MG63 (cell line): ENCODE results near the gene PDCL2. TPM values are rescaled to one million over a fixed set of nuclear protein-coding genes. Genes with fewer than 3 reads are reported as not detected.

Source experiments
- DNase-seq: peaks from one replicate; pipeline ENCODE4 v3.0.0-alpha.2; 2020
- H3K27me3 ChIP-seq: fragments of 250-450 bp; sonication (Bioruptor Pico); 2 replicates; pipeline ENCODE4 v1.5.1; 2020; ENCODE audit warnings: mild to moderate bottlenecking, moderate library complexity
- H3K36me3 ChIP-seq: fragments of 250-450 bp; sonication (Bioruptor Pico); 2 replicates; pipeline ENCODE4 v1.5.1; 2020; ENCODE audit warnings: mild to moderate bottlenecking, moderate library complexity
- H3K4me3 ChIP-seq: fragments of 250-450 bp; sonication (Bioruptor Pico); 2 replicates; pipeline ENCODE4 v1.5.1; 2020; ENCODE audit warnings: mild to moderate bottlenecking, moderate library complexity
- H3K9me3 ChIP-seq: fragments of 250-450 bp; sonication (Bioruptor Pico); 2 replicates; pipeline ENCODE4 v1.5.1; 2020; ENCODE audit warnings: mild to moderate bottlenecking, moderate library complexity
- total RNA-seq: library from RNA; depleted of rRNA; stranded (reverse); fragments of >200 nt; shearing (Covaris generic); gene quantifications from 2 replicates; pipeline ENCODE4 v1.2.3, GENCODE V29; 2014; ENCODE audit warnings: low replicate concordance

The PDCL2 gene
- total RNA-seq, 1 experiment from 2014 or later = not detected

GRCh38 chr4:55549888-55550287 is 42.2 kb downstream of the PDCL2 start:
- Histone ChIP-seq H3K4me3 (no peak overlapping the region), H3K9me3 (no peaks in the 10 kb centered on the region), H3K36me3 (no peaks in the 10 kb centered on the region), H3K27me3 (no peaks in the 10 kb centered on the region)
- no peak for DNase-seq

DNA sequence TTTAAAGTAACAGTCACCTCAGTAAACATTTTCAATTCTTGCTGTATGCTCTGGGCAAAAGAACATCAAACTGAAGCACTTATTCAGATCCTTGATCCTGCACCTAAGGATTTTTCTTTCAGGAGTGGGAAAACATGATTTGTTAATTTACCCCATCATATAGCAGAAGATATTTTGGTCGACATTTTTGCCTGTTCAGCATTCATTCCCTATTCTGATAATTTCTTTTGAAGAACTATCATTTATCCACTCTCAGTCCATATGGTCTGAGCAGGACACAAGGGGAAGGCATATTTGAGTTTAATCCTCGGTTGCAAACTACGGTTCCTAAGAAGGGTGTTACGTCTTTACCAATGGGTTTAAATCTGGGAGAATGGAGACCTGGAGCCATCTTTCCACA is 44.1 kb downstream of the PDCL2 start:
- no peak for DNase-seq
- Histone ChIP-seq H3K27me3 (no peaks in the 10 kb centered on the region), H3K4me3 (peak overlapping the region; percentile 78), H3K36me3 (no peaks in the 10 kb centered on the region), H3K9me3 (no peaks in the 10 kb centered on the region)

DNA sequence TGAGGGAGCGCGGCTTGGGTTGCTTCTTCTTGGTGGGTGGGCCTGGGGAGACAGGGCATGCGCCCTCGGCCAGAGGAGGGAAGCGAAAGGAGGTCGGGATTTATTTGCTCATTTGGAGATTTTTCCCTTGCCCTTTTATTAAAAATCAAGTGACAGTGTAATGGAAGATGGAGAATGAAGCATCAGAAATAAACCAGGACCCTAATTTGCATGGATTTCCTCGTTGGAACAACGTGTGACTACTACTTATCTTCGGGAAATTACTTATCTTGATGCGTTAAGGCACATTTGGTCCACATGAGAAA is 44.6 kb downstream of the PDCL2 start:
- no peak for DNase-seq
- Histone ChIP-seq H3K4me3 (peak overlapping the region; percentile 78), H3K9me3 (no peaks in the 10 kb centered on the region), H3K27me3 (no peaks in the 10 kb centered on the region), H3K36me3 (no peaks in the 10 kb centered on the region)

DNA sequence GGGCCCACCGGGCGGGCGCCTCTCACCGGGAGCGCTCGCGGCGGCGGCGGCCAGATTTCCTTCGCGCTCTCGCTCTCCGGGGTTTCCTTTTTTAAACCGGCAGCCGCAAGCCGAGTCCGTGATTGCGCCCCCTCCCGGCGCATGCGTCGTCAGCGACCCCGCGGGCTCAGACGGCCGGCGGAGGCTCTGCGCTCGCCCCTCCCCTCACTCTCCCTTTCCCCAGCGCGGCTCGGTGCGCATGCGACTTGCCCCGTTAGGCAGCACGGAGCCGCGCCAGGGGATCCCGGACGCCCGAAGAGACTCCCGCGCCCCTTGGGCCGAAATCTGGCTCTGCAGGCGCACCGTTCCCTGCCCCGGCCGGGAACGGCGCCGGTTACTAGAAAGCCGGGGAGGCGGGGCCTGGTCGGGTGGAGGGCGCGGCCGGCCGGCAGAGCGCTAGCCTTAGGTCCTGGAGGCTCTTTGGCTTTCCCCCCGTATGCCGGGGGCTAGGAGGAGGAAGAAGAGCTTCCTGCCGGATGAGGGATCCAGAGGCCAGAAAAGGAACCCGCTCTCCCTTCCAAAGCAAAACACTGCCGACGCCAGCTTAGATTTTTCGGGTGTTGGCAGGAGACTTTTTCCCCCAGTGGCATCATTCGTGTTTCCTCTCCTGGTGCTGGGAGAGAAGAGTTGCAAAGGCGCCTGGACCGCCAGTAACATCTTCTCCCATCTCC is 45.1 kb downstream of the PDCL2 start, which contains the start of gene CLOCK:
Gene CLOCK, minus strand, starts transcription at position 154 of the 710 bp plus-strand sequence. CDS start 64,124 bp downstream, outside the sequence.
- peak; percentile 79 for DNase-seq
- Histone ChIP-seq H3K36me3 (no peaks in the 10 kb centered on the region), H3K27me3 (no peaks in the 10 kb centered on the region)

GRCh38 chr4:55546506-55546755 is 45.6 kb downstream of the PDCL2 start:
- Histone ChIP-seq H3K36me3 (no peaks in the 10 kb centered on the region), H3K9me3 (no peaks in the 10 kb centered on the region), H3K4me3 (peak overlapping the region; percentile 78), H3K27me3 (no peaks in the 10 kb centered on the region)
- no peak for DNase-seq

More for the DNA sequence above, 45.1 kb downstream of the PDCL2 start, which contains the start of gene CLOCK:
- Histone ChIP-seq H3K4me3 (peak within 1 kb of the TSS; percentile 78), H3K9me3 (no peaks in the 10 kb centered on the region)

GRCh38 chr4:55545641-55546505 is 46.2 kb downstream of the PDCL2 start:
- no peaks in the 10 kb centered on the region for H3K9me3 ChIP-seq
- H3K4me3 ChIP-seq = peak overlapping the region; percentile 78
- peak; percentile 71 for DNase-seq

GRCh38 chr4:55545151-55545550 is 46.9 kb downstream of the PDCL2 start:
- peak overlapping the region; percentile 78 for H3K4me3 ChIP-seq
- no peak for DNase-seq
- no peaks in the 10 kb centered on the region for H3K27me3 ChIP-seq
- no peaks in the 10 kb centered on the region for H3K9me3 ChIP-seq
- no peaks in the 10 kb centered on the region for H3K36me3 ChIP-seq

More at GRCh38 chr4:55545641-55546505, 46.2 kb downstream of the PDCL2 start:
- no peaks in the 10 kb centered on the region for H3K36me3 ChIP-seq
- no peaks in the 10 kb centered on the region for H3K27me3 ChIP-seq

DNA sequence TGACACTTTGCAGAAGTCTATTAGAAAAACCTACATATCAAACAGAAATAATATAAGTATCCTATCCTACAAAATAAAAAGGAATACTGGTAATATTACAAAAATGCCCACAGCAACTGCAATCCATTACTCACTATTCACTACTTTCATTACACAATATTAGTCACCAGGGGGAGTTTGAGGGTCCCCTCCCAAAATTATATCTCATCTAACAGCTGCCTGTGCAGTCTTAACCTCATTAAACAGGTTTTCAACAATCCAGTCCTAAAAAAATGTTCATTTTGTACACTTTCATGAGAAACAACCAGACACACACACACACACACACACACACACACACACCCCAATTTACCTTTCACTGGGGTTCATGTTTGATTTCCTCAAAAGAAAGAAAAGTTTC is 48.2 kb downstream of the PDCL2 start:
- Histone ChIP-seq H3K36me3 (no peaks in the 10 kb centered on the region), H3K4me3 (no peak overlapping the region), H3K27me3 (no peaks in the 10 kb centered on the region), H3K9me3 (no peaks in the 10 kb centered on the region)
- DNase-seq = no peak

DNA sequence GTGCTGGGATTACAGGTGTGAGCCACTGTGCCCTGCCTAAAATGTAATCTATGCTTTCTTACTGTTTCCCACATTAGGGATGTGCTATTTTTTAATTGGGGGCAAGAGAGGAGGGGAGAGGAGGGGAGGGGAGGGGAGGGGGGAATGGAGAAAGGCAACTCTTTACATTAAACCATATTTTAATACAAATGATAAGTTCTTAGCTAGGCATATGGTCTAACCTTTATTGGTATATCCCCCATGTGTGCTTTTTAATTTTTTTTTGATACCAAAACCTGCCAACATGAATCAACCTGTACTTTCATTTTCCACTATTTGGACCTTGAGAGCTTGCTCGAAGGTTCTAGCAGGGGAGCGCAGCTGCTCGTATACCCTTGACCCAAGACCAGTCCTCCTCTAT is 51.8 kb downstream of the PDCL2 start:
- no peak for DNase-seq
- no peak overlapping the region for H3K4me3 ChIP-seq
- H3K36me3 ChIP-seq = 0 out of 2 replicates have a peak, but pooled peaks cover 3% of the 10 kb centered on the region
- H3K9me3 ChIP-seq = no peaks in the 10 kb centered on the region
- no peaks in the 10 kb centered on the region for H3K27me3 ChIP-seq

DNA sequence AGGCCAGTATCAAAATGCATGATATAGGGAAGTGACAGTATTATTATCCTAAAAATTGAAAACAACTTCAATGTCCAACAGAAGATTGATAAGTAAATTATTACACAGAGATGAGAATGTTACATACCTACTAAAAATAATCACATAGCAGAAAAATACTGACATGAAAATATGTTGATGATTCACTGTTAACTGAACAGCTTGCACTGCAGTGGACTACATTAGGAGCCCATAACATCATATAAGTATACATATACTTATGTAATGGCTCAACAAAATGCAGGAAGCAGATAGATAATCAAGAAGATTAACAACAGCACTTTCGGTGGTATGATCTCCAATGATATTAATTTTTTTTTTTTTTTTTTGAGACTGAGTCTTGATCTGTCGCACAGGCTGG is 52.4 kb downstream of the PDCL2 start:
- no peak for DNase-seq
- H3K4me3 ChIP-seq = no peak overlapping the region

GRCh38 chr4:55538531-55538930 is 53.5 kb downstream of the PDCL2 start:
- no peaks in the 10 kb centered on the region for H3K9me3 ChIP-seq
- peaks cover 3% of the 10 kb centered on the region; the same call in 1 of the 2 replicates for H3K36me3 ChIP-seq
- no peak for DNase-seq
- no peaks in the 10 kb centered on the region for H3K27me3 ChIP-seq
- H3K4me3 ChIP-seq = no peak overlapping the region

More for the DNA sequence above, 52.4 kb downstream of the PDCL2 start:
- Histone ChIP-seq H3K36me3 (0 out of 2 replicates have a peak, but pooled peaks cover 3% of the 10 kb centered on the region), H3K27me3 (no peaks in the 10 kb centered on the region), H3K9me3 (no peaks in the 10 kb centered on the region)

DNA sequence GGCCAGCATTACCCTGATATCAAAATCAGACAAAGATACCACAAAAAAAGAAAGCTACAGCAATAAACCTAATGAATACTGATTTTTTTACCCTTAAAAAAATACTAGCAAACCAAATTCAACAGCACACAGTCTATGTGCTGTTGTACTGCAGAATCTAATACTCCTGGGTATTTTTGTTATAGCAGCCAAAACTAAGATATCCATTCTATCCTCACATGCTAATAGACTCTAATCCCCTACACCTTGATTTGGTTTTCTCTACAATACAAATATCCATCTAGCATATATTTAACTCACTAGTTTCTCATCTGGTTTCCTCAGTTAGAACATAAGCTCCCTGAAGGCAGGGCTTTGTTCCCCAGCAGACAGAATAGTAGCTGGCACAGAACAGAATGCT is 57.7 kb downstream of the PDCL2 start:
- Histone ChIP-seq H3K27me3 (no peaks in the 10 kb centered on the region), H3K36me3 (peaks cover 3% of the 10 kb centered on the region; the same call in 1 of the 2 replicates), H3K9me3 (peaks cover 1% of the 10 kb centered on the region; the same call in 1 of the 2 replicates), H3K4me3 (no peak overlapping the region)
- DNase-seq = no peak

GRCh38 chr4:55530691-55531090 is 61.4 kb downstream of the PDCL2 start:
- H3K27me3 ChIP-seq = no peaks in the 10 kb centered on the region
- no peak for DNase-seq
- no peak overlapping the region for H3K4me3 ChIP-seq
- peaks cover 1% of the 10 kb centered on the region; the same call in 1 of the 2 replicates for H3K9me3 ChIP-seq
- H3K36me3 ChIP-seq = no peaks in the 10 kb centered on the region; the same call in 1 of the 2 replicates

DNA sequence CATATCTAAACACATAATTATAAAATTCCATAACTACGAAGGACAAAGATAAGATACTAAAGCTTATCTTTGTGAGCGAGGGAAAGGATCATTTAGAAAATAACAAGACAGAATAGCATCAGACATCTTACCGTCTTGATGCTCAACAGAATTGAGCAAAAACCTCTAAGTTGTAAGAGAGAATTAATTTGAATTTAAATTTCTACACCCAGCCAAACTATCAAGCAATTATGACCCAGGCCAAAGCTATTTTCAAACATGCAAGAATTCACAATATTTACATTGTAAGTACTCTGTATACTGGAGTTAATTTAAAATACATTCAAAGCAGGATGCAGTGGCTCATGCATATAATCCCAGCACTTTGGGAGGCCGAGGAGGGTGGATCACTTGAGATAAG is 61.9 kb downstream of the PDCL2 start:
- Histone ChIP-seq H3K9me3 (peaks cover 1% of the 10 kb centered on the region; the same call in 1 of the 2 replicates), H3K27me3 (no peaks in the 10 kb centered on the region), H3K36me3 (no peaks in the 10 kb centered on the region; the same call in 1 of the 2 replicates), H3K4me3 (no peak overlapping the region)
- DNase-seq = no peak

- no peaks in the 10 kb centered on the region for H3K27me3 ChIP-seq
- H3K9me3 ChIP-seq = peaks cover 1% of the 10 kb centered on the region; the same call in 1 of the 2 replicates
- H3K36me3 ChIP-seq = no peaks in the 10 kb centered on the region
- no peak for DNase-seq
- no peak overlapping the region for H3K4me3 ChIP-seq
Observed at GRCh38 chr4:55528491-55528890, 63.6 kb downstream of the PDCL2 start.

GRCh38 chr4:55524844-55525571 is 67.0 kb downstream of the PDCL2 start:
- Histone ChIP-seq H3K4me3 (no peak overlapping the region), H3K9me3 (peaks cover 1% of the 10 kb centered on the region; the same call in 1 of the 2 replicates), H3K27me3 (no peaks in the 10 kb centered on the region), H3K36me3 (no peaks in the 10 kb centered on the region)
- DNase-seq = no peak

DNA sequence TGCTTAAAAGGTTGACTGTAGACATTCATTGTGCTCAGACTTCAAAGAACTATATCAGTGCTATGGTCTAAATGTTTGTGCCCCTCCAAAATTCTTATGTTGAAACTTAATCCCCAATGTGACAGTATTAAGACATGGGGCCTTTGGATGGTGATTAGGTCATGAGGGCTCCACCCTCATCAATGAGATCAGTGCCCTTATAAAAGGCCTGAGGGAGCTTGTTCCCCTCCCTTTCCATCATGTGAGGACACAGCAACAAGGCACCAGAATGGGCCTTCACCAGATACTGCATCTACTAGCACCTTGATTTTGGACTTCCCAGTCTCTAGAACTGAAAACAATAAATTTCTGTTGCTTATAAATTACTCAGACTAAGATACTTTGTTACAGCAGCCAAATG is 73.6 kb downstream of the PDCL2 start:
- DNase-seq = no peak
- no peaks in the 10 kb centered on the region for H3K36me3 ChIP-seq
- H3K27me3 ChIP-seq = no peaks in the 10 kb centered on the region

More for the DNA sequence above, 73.6 kb downstream of the PDCL2 start:
- Histone ChIP-seq H3K4me3 (no peak overlapping the region), H3K9me3 (no peaks in the 10 kb centered on the region)
